HCT116 (cell line): ENCODE data around the gene DEF6. TPM values are rescaled to one million over a fixed set of nuclear protein-coding genes. Genes with fewer than 3 reads are reported as not detected.

Experiments used
- ATAC-seq: fragments of 200-7000 bp; cut with Tn5 transposase; 2 replicates; pipeline ENCODE4 v1.9.1; 2020; ENCODE audit warnings: mild to moderate bottlenecking, moderate library complexity
- BruUV-seq: library from RNA; stranded (reverse); fragments of 400-500 nt; replicated peaks from 2 replicates; lab custom pipeline; 2021; lab: Mats Ljungman, UMichigan
- CTCF ChIA-PET: fragments of 300-600 bp; sonication (Branson Sonifier 250); formaldehyde crosslinking; loops from one replicate; lab custom pipeline; 2021; ENCODE audit warnings: antibody characterized with exemption; lab: Charles Lee
- POLR2A ChIA-PET: fragments of 300-600, 350-600 bp; sonication (Branson Sonifier 250); formaldehyde crosslinking; loops from one replicate; lab custom pipeline; 2021; ENCODE audit warnings: antibody characterized with exemption; lab: Charles Lee
- RAD21 ChIA-PET, 2 experiments: fragments of 300-600 bp; sonication (Branson Sonifier 250); formaldehyde crosslinking; loops; one replicate each; lab custom pipeline; 2023; ENCODE audit warnings: low total read pairs in 2 of 2; ENCODE audit not compliant: uncharacterized antibody in 2 of 2, unreplicated experiment in 2 of 2, low non-redundant PET in 1 of 2; lab: Charles Lee
- DNase-seq: peaks from one replicate; pipeline ENCODE4 v3.0.0-alpha.2; 2010; ENCODE audit warnings: low read depth, low spot score
- H2AFZ ChIP-seq: fragments of 200-600 bp; shearing (Covaris generic), sonication (generic); 2 replicates; pipeline ENCODE4 v1.6.1; 2017; ENCODE audit warnings: low read depth, mixed run types, mixed read lengths, antibody characterized with exemption, low read length; ENCODE audit not compliant: poor library complexity, severe bottlenecking
- H3K27ac ChIP-seq: 2 replicates; pipeline ENCODE4 v1.5.1; 2012; ENCODE audit warnings: low read depth, low read length
- H3K27me3 ChIP-seq: fragments of 200-600 bp; sonication (generic); 2 replicates; pipeline ENCODE4 v1.6.1; 2016; ENCODE audit warnings: mixed run types, low read length, mixed read lengths; ENCODE audit not compliant: insufficient read depth
- H3K36me3 ChIP-seq, 2 experiments: fragments of 200-500 bp in 1 of 2; fragments of 200-600 bp in 1 of 2; sonication (Bioruptor generic) in 1 of 2; sonication (generic) in 1 of 2; 2 replicates each; pipeline versions ENCODE4 v1.5.1 to v1.6.1; 2014 to 2016; ENCODE audit warnings: low read length in 2 of 2, inconsistent platforms in 1 of 2, mixed read lengths in 1 of 2, mixed run types in 1 of 2; ENCODE audit not compliant: insufficient read depth in 2 of 2, control insufficient read depth in 1 of 2
- H3K4me1 ChIP-seq, 2 experiments: fragments of 200-600 bp in 1 of 2; sonication (generic) in 1 of 2; 2 replicates each; pipeline versions ENCODE4 v1.5.1 to v1.6.1; 2012 to 2017; ENCODE audit warnings: low read length in 2 of 2, inconsistent platforms in 1 of 2, mild to moderate bottlenecking in 1 of 2, mixed read lengths in 1 of 2, mixed run types in 1 of 2, moderate library complexity in 1 of 2; ENCODE audit not compliant: insufficient read depth in 2 of 2, control insufficient read depth in 1 of 2
- H3K4me2 ChIP-seq: fragments of 200-600 bp; sonication (generic); 2 replicates; pipeline ENCODE4 v1.6.1; 2017; ENCODE audit warnings: mixed run types, low read length, mixed read lengths
- H3K4me3 ChIP-seq, 2 experiments: fragments of 200-600 bp in 1 of 2; sonication (generic) in 1 of 2; replicated peaks in 1 of 2; 2 replicates each; pipeline ENCODE4 v1.5.1; 2011 to 2016; ENCODE audit warnings: low read length in 2 of 2, control low read depth in 1 of 2, low read depth in 1 of 2, mild to moderate bottlenecking in 1 of 2, mixed read lengths in 1 of 2, mixed run types in 1 of 2
- H3K79me2 ChIP-seq: fragments of 200-600 bp; sonication (generic); 2 replicates; pipeline ENCODE4 v1.6.1; 2017; ENCODE audit warnings: mild to moderate bottlenecking, mixed run types, low read length, moderate library complexity, mixed read lengths; ENCODE audit not compliant: insufficient read depth
- H3K9ac ChIP-seq: fragments of 200-600 bp; sonication (generic); 2 replicates; pipeline ENCODE4 v1.6.1; 2016; ENCODE audit warnings: low read length, mixed read lengths
- H3K9me2 ChIP-seq: fragments of 200-600 bp; sonication (generic), shearing (Covaris generic); 2 replicates; pipeline ENCODE4 v1.6.1; 2017; ENCODE audit warnings: mixed run types, mild to moderate bottlenecking, moderate library complexity; ENCODE audit not compliant: insufficient read depth
- H3K9me3 ChIP-seq, 2 experiments: fragments of 200-500 bp in 1 of 2; fragments of 200-600 bp in 1 of 2; sonication (Bioruptor generic) in 1 of 2; sonication (generic) in 1 of 2; 2 replicates each; pipeline ENCODE4 v1.6.1; 2014 to 2017; ENCODE audit warnings: low read length in 2 of 2, mixed read lengths in 2 of 2, inconsistent platforms in 1 of 2, low read depth in 1 of 2, mild to moderate bottlenecking in 1 of 2, mixed run types in 1 of 2, moderate library complexity in 1 of 2; ENCODE audit not compliant: control insufficient read depth in 1 of 2, insufficient read depth in 1 of 2
- H4K20me1 ChIP-seq: fragments of 200-600 bp; sonication (generic), shearing (Covaris generic); 2 replicates; pipeline ENCODE4 v1.6.1; 2017; ENCODE audit warnings: mixed run types, mild to moderate bottlenecking, moderate library complexity; ENCODE audit not compliant: insufficient read depth
- CBX3 ChIP-seq: IDR thresholded peaks from 2 replicates; pipeline ENCODE4 v1.6.1; 2012; ENCODE audit warnings: low read depth
- CTCF ChIP-seq, 3 experiments: fragments of 200-600 bp in 1 of 3; sonication (generic) in 1 of 3; IDR thresholded peaks in 2 of 3; conservative IDR thresholded peaks in 1 of 3; 2 replicates each; pipeline ENCODE4 v1.5.1; 2012 to 2017; ENCODE audit warnings: low read depth in 2 of 3, low read length in 2 of 3, antibody characterized with exemption in 1 of 3, borderline replicate concordance in 1 of 3, control low read depth in 1 of 3, mild to moderate bottlenecking in 1 of 3, mixed read lengths in 1 of 3, mixed run types in 1 of 3, moderate library complexity in 1 of 3; ENCODE audit not compliant: insufficient read depth in 1 of 3
- EGR1 ChIP-seq: IDR thresholded peaks from 2 replicates; pipeline ENCODE4 v1.6.1; 2012; ENCODE audit warnings: low read depth
- ELF1 ChIP-seq: IDR thresholded peaks from 2 replicates; pipeline ENCODE4 v1.6.1; 2012; ENCODE audit warnings: low read depth, borderline replicate concordance
- EZH2phosphoT487 ChIP-seq: fragments of 200-600 bp; IDR thresholded peaks from 2 replicates; pipeline ENCODE4 v1.6.1; 2018; ENCODE audit warnings: antibody characterized with exemption, borderline replicate concordance
- MAX ChIP-seq: IDR thresholded peaks from 2 replicates; pipeline ENCODE4 v1.6.1; 2012
- POLR2AphosphoS5 ChIP-seq: IDR thresholded peaks from 2 replicates; pipeline ENCODE4 v1.6.1; 2011; ENCODE audit warnings: mild to moderate bottlenecking, low read depth, low read length, moderate library complexity
- SIN3A ChIP-seq: IDR thresholded peaks from 2 replicates; pipeline ENCODE4 v1.6.1; 2012; ENCODE audit warnings: low read depth
- TCF7L2 ChIP-seq: IDR thresholded peaks from 2 replicates; pipeline ENCODE4 v1.7.0; 2011; ENCODE audit warnings: borderline replicate concordance, inconsistent platforms; ENCODE audit not compliant: insufficient read depth, insufficient read length; ENCODE audit errors: extremely low read depth
- YY1 ChIP-seq: IDR thresholded peaks from 2 replicates; pipeline ENCODE4 v1.6.1; 2011; ENCODE audit warnings: low read length, low read depth, moderate library complexity, mild to moderate bottlenecking; ENCODE audit not compliant: insufficient replicate concordance; ENCODE audit errors: extremely low read depth
- ZFX ChIP-seq: fragments of 450-650 bp; IDR thresholded peaks from 2 replicates; pipeline ENCODE4 v1.6.1; 2017
- ZNF274 ChIP-seq: fragments of 200-500 bp; sonication (Bioruptor generic); IDR thresholded peaks from 2 replicates; pipeline ENCODE4 v1.6.1; 2014; ENCODE audit warnings: mild to moderate bottlenecking, low read depth, low read length, inconsistent platforms
- intact Hi-C: fragments of 100-400 bp; cut with micrococcal nuclease; formaldehyde crosslinking; loops from 2 replicates; pipeline ENCODE4 v1.10.0; 2022
- total RNA-seq: library from RNA; stranded (reverse); gene quantifications from one replicate; pipeline ENCODE4 v1.2.1, GENCODE V29; 2021; ENCODE audit not compliant: unreplicated experiment

Gene DEF6
- total RNA-seq, 1 experiment from 2014 or later: 40.4 TPM

- RAD21 ChIA-PET: no interaction called here
- CTCF ChIA-PET: no interaction called here
- no peak for DNase-seq
Observed at GRCh38 chr6:35264550-35265274, 32.9 kb upstream of the DEF6 start.

GRCh38 chr6:35265523-35265922 lies 32.1 kb upstream of the DEF6 start:
- no peaks in the 10 kb centered on the region for H4K20me1 ChIP-seq
- ATAC-seq: no peak
- DNase-seq: no peak
- no peak overlapping the region for H3K27ac ChIP-seq
- RAD21 ChIA-PET: no interaction called here
- POLR2A ChIA-PET: no interaction called here
- H3K9me3 ChIP-seq: no peaks in the 10 kb centered on the region
- TF ChIP-seq EZH2phosphoT487 (no peak), TCF7L2 (no peak), CBX3 (no peak), ZFX (no peak), CTCF (IDR thresholded peaks at IDR 0.05 in 2 of 3, conservative IDR thresholded peaks at IDR 0.05 in 1 of 3; ENCODE audit: borderline replicate concordance in 1 of 3, insufficient read depth in 1 of 3, low read depth in 2 of 3, low read length in 2 of 3) (no peak), EGR1 (no peak), ZNF274 (no peak), ELF1 (no peak), SIN3A (no peak), POLR2AphosphoS5 (no peak)
- H3K36me3 ChIP-seq: no peaks in the 10 kb centered on the region
- intact Hi-C loops: no loop called here
- H2AFZ ChIP-seq: no peak overlapping the region
- H3K9me2 ChIP-seq: no peaks in the 10 kb centered on the region
- no peak overlapping the region for H3K9ac ChIP-seq
- H3K27me3 ChIP-seq: no peaks in the 10 kb centered on the region
- no peak overlapping the region for H3K4me3 ChIP-seq
- no TSS peak for BruUV-seq
- H3K4me2 ChIP-seq: no peak overlapping the region
- peaks cover 43% of the 10 kb centered on the region for H3K79me2 ChIP-seq
- CTCF ChIA-PET: no interaction called here
- H3K4me1 ChIP-seq: peaks cover 14 to 26% of the 10 kb centered on the region in 2 experiments

More at GRCh38 chr6:35264550-35265274, 32.9 kb upstream of the DEF6 start:
- H3K9ac ChIP-seq: no peak overlapping the region
- peaks cover 49% of the 10 kb centered on the region for H3K79me2 ChIP-seq
- H3K36me3 ChIP-seq: no peaks in the 10 kb centered on the region
- no peak for ATAC-seq
- H3K27ac ChIP-seq: no peak overlapping the region
- H3K9me3 ChIP-seq: no peaks in the 10 kb centered on the region
- TF ChIP-seq YY1 (no peak), EGR1 (no peak), POLR2AphosphoS5 (no peak), MAX (no peak)
- no peaks in the 10 kb centered on the region for H4K20me1 ChIP-seq
- H3K4me2 ChIP-seq: no peak overlapping the region
- intact Hi-C loops: no loop called here
- no peaks in the 10 kb centered on the region for H3K27me3 ChIP-seq
- POLR2A ChIA-PET: no interaction called here
- peaks cover 15 to 32% of the 10 kb centered on the region in 2 experiments for H3K4me1 ChIP-seq
- H2AFZ ChIP-seq: no peak overlapping the region
- H3K4me3 ChIP-seq: no peak overlapping the region
- BruUV-seq: no TSS peak
- no peaks in the 10 kb centered on the region for H3K9me2 ChIP-seq
